Stimulated activated CD4-positive, alpha-beta T cell treated with anti-CD3 and anti-CD28 coated beads, TNF-alpha, amount 100 ng/mL, for 24 hours (primary cell): Measurements from ENCODE around the gene PLXNA2.
A peak's percentile ranks its signal among the peaks of the same experiment; 100 is the strongest.

Source experiments
- DNase-seq, 3 experiments: peaks; one replicate each; pipeline ENCODE4 v3.0.0-alpha.2; 2020; ENCODE audit warnings: low read depth in 3 of 3

PLXNA2 gene

GRCh38 chr1:208243967-208244916 lies at the start of gene PLXNA2:
Gene PLXNA2, minus strand, starts transcription at chr1:208244384. Its CDS starts 26,462 bp downstream, at chr1:208217922.
- DNase-seq, result peak in 1 of 3 experiments; percentile 55

GRCh38 chr1:208292908-208293307 lies 48.7 kb upstream of the PLXNA2 start:
- DNase-seq, result no peak

DNA sequence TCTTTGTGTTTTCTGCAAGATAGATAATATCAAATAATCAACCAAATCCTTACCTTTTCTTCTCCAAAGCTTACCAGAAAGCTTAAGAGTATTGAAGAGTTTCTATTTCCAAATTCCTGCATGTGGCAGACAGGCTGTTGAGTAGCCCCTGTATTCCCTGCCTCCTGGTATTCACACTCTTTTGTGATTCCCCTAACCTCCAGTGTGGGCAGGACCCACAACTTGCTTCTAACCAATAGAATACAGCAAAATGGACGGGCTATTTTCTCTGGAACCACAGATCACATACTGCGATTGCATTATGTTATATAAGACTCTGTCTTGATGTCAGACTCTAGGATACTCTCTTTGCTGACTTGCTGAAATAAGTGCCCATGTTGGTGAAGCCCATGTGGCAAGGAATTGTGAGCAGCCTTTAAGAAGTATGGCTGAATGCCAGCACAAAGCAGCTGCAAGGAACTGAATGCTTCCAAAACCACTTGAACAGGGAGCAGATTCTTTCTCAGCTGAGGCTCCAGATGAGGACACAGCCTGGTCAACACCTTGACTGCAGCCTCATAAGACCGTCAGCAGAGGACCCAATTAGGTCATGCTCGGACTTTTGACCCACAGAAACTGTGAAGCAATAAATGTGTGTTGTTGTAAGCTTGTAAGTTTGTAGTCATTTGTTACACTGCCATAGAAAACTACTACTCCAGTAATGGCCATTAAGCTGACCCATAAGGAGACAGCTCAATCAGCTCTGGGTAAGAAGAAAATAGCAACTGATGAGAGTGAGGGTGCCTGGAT lies 47.9 kb upstream of the PLXNA2 start:
- DNase-seq, result no peak

DNA sequence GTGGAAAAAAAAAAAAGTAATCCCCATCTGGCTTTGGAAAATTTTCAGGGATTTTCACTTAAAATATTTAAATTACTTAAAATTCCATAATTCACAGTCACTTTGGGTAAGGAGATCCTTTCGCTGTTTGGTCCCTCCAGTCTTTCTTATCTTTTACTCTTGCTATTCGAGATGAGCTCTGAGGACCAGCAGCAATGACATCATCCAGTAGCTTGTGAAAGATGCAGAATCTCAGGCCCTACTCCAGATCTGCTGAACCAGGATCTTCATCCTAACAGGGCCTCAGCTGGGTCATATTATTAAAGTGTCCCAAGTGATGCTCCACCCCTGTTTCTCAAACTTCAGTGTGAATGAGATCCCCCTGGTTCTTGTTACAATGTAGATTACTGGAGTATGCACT lies 46.9 kb upstream of the PLXNA2 start:
- no peak for DNase-seq

- DNase-seq, result no peak
These were observed 45.5 kb upstream of the PLXNA2 start for GRCh38 chr1:208289716-208290115.

GRCh38 chr1:208288495-208288894 lies 44.3 kb upstream of the PLXNA2 start:
- no peak for DNase-seq

DNA sequence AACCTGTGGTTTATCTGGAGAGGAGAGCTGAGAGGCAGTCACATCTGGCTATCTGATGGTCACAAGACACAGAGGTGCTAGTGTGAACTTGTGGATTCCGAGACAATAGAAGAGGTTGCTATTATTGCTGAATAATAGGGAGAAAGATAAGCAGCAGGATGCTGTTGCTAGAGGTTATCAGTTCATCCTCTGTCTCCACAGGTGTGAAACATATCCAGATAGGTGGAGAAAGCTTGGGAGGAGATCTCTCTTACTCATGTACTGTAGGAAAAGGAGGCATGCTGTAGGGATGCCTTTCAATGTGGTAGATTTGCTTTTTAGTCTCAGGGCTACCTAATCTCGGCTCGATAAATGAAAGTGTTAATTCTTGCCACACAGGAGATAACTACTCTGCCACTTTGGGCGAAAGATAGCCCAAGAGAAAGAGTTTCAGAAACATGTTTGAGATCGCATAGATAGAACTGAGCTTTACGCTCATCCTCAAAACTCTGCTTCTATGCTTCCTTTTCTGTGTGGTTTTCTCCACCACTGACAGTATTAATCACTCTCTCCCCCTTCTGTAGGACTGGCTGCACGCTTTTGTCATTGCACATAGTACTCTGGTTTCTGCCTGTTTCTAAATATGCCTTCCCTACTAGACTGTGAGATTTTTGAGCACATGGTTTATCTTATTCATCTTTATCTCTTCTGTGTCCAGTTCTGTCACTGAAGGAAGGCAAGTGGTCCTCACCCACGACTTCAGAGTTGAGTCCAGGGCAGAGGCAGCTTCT lies 36.7 kb upstream of the PLXNA2 start:
- DNase-seq, result no peak

GRCh38 chr1:208279826-208280588 lies 35.8 kb upstream of the PLXNA2 start:
- no peak for DNase-seq

GRCh38 chr1:208278638-208279037 lies 34.5 kb upstream of the PLXNA2 start:
- no peak for DNase-seq

- DNase-seq, result no peak
These were observed 32.7 kb upstream of the PLXNA2 start for GRCh38 chr1:208276757-208277435.

- no peak for DNase-seq
These were observed 30.9 kb upstream of the PLXNA2 start for GRCh38 chr1:208275083-208275482.

DNA sequence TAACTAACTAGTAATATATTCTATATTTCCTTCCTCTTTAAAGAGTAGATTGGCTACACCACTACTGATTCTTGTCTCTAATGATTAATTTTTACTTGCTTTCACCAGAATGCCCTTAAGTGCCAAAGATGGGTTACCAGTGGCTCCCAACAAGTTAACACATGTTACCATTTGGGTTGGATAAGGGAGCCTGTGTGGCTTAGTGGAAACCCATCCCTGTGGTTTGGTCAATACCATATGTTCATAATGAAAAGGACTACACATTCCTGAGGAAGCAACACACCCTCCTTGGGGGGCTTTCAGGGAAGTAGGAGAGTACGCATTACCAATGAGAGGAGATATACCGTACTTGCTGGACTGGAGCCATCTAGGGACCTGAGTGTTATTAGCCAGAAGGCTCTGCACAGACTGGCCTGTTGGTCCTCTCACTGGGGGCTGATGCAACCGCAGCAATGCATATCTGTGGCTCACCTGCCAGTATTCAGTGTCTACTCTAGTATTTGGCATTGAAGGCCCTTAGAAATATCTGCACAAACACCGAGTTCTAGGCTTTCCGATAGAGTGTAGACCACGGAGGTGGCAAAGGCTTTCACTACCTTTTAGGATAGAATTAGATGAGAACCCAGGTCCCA lies 29.3 kb upstream of the PLXNA2 start:
- DNase-seq, result no peak

- DNase-seq, result no peak
These were observed 28.5 kb upstream of the PLXNA2 start for GRCh38 chr1:208272713-208273112.

GRCh38 chr1:208272311-208272710 lies 28.1 kb upstream of the PLXNA2 start:
- no peak for DNase-seq

GRCh38 chr1:208271236-208271635 lies 27.1 kb upstream of the PLXNA2 start:
- no peak for DNase-seq

GRCh38 chr1:208270651-208271141 lies 26.5 kb upstream of the PLXNA2 start:
- no peak for DNase-seq

DNA sequence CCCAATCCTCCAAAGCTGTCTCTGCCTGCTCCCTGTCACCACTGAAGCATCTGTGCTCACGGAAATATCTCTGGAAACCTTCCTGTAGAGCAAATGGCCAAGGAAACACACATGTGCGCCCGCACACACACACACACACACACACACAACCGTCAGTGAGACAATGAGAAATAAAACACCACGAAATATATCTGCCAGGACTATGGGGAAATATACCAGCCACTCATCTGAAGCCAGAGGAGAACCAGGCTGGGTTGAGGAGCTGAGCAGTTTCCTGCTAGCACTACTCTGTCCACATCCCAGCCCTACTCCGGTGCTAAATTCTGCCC lies 25.1 kb upstream of the PLXNA2 start:
- DNase-seq, result no peak

DNA sequence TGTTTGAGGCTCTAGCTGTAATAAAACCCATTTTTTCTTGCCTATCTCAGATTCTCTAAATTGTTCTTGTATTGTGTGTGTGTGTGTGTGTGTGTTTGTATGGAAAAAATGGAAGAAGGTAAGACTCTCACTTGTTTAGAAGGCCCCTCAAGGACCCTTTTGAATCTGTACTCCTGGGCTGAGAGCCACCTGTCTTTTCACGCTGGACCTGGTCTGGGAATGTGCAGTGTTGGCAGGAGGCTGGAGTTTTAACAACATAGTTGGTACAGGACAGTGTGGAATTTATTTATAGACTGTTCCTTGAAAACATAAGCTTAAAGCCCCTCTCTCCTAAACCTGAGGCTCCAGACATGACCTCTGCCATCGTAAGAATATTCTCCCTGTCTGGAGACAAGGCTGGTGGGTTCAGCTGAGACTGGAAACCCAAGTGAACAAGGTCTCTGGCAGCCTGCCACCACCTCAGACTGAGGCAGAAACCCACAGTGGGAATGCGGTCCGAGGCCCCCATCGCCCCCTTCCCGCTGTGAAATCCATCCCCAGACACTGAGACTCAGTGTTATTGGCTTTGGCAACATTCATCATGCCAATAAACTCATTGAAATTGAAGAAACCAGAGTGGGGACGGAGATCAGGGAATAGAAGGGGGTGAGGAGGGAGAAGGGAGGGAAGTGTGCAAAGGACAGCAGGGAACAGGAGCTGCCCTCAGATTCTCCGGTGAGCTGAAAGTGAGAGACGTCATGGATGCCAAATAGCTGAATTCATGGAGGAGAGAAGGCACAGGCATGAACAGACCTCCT lies 24.6 kb upstream of the PLXNA2 start:
- no peak for DNase-seq

- DNase-seq, result no peak
These were observed 21.3 kb upstream of the PLXNA2 start for GRCh38 chr1:208265525-208265924.
